Heart left ventricle (tissue), 13 donors: ENCODE measurements around the gene MSH5.

ENCODE experiments used
- CTCF ChIP-seq, 12 donors: fragments of 200-600 bp; sonication (generic) in 4 of 12; IDR thresholded peaks; one replicate each; pipeline versions ENCODE4 v1.5.0 to v1.8.0; 2018 to 2022; ENCODE audit warnings: antibody characterized with exemption in 12 of 12, mild to moderate bottlenecking in 5 of 12
- POLR2A ChIP-seq, 2 donors: fragments of 450-650 bp; IDR thresholded peaks; one replicate each; pipeline ENCODE4 v1.6.1; 2017; ENCODE audit warnings: antibody characterized with exemption in 2 of 2, mild to moderate bottlenecking in 2 of 2, moderate library complexity in 2 of 2
- donor health status: ischemic (EF 13 %, LVEDD 7.1; RV severe dilation, severe dysfunction).
- donor health status: DM: no; HTN: yes; CAD: no.
- donor health status: DM: no; HTN: no; CAD: no.
- donor health status: ischemic (EF 25% LVEDD 6.9; RV normal size, moderate dysfunction).
- donor health status: ischemic (EF 25% LVEDD 5.7; RV mildly dilated, moderate dysfunction).
- donor health status: ischemic (EF 35%, LVEDD 5.7; RV mildly dilated, moderate dysfunction).
- donor health status: nonischemic (EF 11% LVEDD 7.7; RV severe dilation, severe dysfunction).
- donor health status: DM: yes; HTN: yes; CAD: no.
- donor health status: PGD.
- donor health status: ischemic (EF 29% LVEDD 5.4; RV normal size, mild dysfunction).
- donor health status: nonischemic (EF 23%, LVEDD 6.1; RV moderate dilation, normal function).

GRCh38 chr6:31692886-31693285 is 46.9 kb upstream of the MSH5 start:
- no peak for TF ChIP-seq CTCF (IDR thresholded peaks at IDR 0.05)
- TF ChIP-seq POLR2A (IDR thresholded peaks at IDR 0.05), result no peak
